GM12891 (cell line): ENCODE measurements around the gene IP6K2.

Experiments used
- POLR2A ChIP-seq: IDR thresholded peaks from 2 replicates; pipeline ENCODE4 v1.6.1; 2011; ENCODE audit warnings: low read depth, low read length, control low read depth
- POLR2AphosphoS5 ChIP-seq: IDR thresholded peaks from 2 replicates; pipeline ENCODE4 v1.6.1; 2011; ENCODE audit warnings: low read depth, low read length, control low read depth
- SPI1 ChIP-seq: IDR thresholded peaks from 2 replicates; pipeline ENCODE4 v1.6.1; 2011; ENCODE audit warnings: low read depth, low read length, control low read depth
- TAF1 ChIP-seq: IDR thresholded peaks from 2 replicates; pipeline ENCODE4 v1.6.1; 2011; ENCODE audit warnings: low read depth, low read length, control low read depth

GRCh38 chr3:48748754-48749153 lies 31.7 kb upstream of the IP6K2 start:
- TF ChIP-seq POLR2AphosphoS5 (no peak), POLR2A (no peak), SPI1 (no peak), TAF1 (no peak)
